Endothelial cell of umbilical vein (primary cell): Measurements from ENCODE around the gene P2RY11. TPM values are rescaled to one million over a fixed set of nuclear protein-coding genes. Genes with fewer than 3 reads are reported as not detected.

Experiments used
- BruUV-seq: library from RNA; stranded (reverse); fragments of 400-500 nt; replicated peaks from 2 replicates; lab custom pipeline; 2021; lab: Mats Ljungman, UMichigan
- CTCF ChIA-PET: fragments of 300-600, 350-600 bp; sonication (Branson Sonifier 250); formaldehyde crosslinking; loops from one replicate; lab custom pipeline; 2021; ENCODE audit warnings: antibody characterized with exemption, inconsistent platforms; lab: Charles Lee
- POLR2A ChIA-PET: fragments of 300-600, 350-600 bp; sonication (Branson Sonifier 250); formaldehyde crosslinking; loops from one replicate; lab custom pipeline; 2021; ENCODE audit warnings: antibody characterized with exemption, inconsistent platforms; lab: Charles Lee
- DNase-seq: peaks from one replicate; pipeline ENCODE4 v3.0.0-alpha.2; 2011; ENCODE audit warnings: low read depth, low spot score
- FAIRE-seq: peaks from 2 replicates; lab custom pipeline; 2011; peaks lifted over from hg19 to GRCh38; lab: Jason Lieb, UNC
- H2AFZ ChIP-seq: 2 replicates; pipeline ENCODE4 v1.6.0; 2012; ENCODE audit warnings: low read depth, low read length, control low read depth, inconsistent platforms
- H3K27ac ChIP-seq: 2 replicates; pipeline ENCODE4 v1.5.1; 2011; ENCODE audit warnings: low read depth, mild to moderate bottlenecking, control low read depth, low read length, moderate library complexity; ENCODE audit not compliant: insufficient read depth
- H3K27me3 ChIP-seq, 2 experiments: 2 replicates each; pipeline versions ENCODE4 v1.6.0 to v1.6.1; 2011; ENCODE audit warnings: low read length in 2 of 2, mixed read lengths in 1 of 2; ENCODE audit not compliant: control insufficient read depth in 2 of 2, insufficient read depth in 2 of 2
- H3K36me3 ChIP-seq, 2 experiments: 2 replicates in 1 of 2; 3 replicates in 1 of 2; pipeline ENCODE4 v1.5.1; 2011; ENCODE audit warnings: low read length in 2 of 2, mild to moderate bottlenecking in 1 of 2, moderate library complexity in 1 of 2; ENCODE audit not compliant: control insufficient read depth in 2 of 2, insufficient read depth in 2 of 2; ENCODE audit errors: extremely low read depth in 1 of 2
- H3K4me1 ChIP-seq: 3 replicates; pipeline ENCODE4 v1.5.1; 2011; ENCODE audit warnings: mild to moderate bottlenecking, low read length; ENCODE audit not compliant: control insufficient read depth, insufficient read depth; ENCODE audit errors: extremely low read depth
- H3K4me2 ChIP-seq: 2 replicates; pipeline ENCODE4 v1.6.1; 2011; ENCODE audit warnings: low read length, control low read depth, mixed read lengths; ENCODE audit not compliant: insufficient read depth
- H3K4me3 ChIP-seq, 3 experiments: fragments of 200-600 bp in 1 of 3; sonication (generic), shearing (Covaris generic) in 1 of 3; replicated peaks in 1 of 3; 2 replicates each; pipeline ENCODE4 v1.5.1; 2011 to 2016; ENCODE audit warnings: control low read depth in 3 of 3, low read length in 3 of 3, mild to moderate bottlenecking in 2 of 3, inconsistent platforms in 1 of 3, low read depth in 1 of 3, moderate library complexity in 1 of 3; ENCODE audit not compliant: insufficient read depth in 1 of 3
- H3K79me2 ChIP-seq: 2 replicates; pipeline ENCODE4 v1.6.0; 2012; ENCODE audit warnings: low read length, inconsistent platforms; ENCODE audit not compliant: control insufficient read depth, insufficient read depth
- H3K9ac ChIP-seq: replicated peaks from 2 replicates; pipeline ENCODE3; 2011; ENCODE audit warnings: low read length, control low read depth; ENCODE audit not compliant: insufficient read depth; ENCODE audit errors: extremely low read depth
- H3K9me1 ChIP-seq: replicated peaks from 3 replicates; pipeline ENCODE4 v1.6.0; 2011; ENCODE audit warnings: mild to moderate bottlenecking, low read length; ENCODE audit not compliant: control insufficient read depth, insufficient read depth; ENCODE audit errors: extremely low read depth
- H3K9me3 ChIP-seq: replicated peaks from 2 replicates; pipeline ENCODE4 v1.5.1; 2012; ENCODE audit warnings: low read length, inconsistent platforms; ENCODE audit not compliant: control insufficient read depth, insufficient read depth
- H4K20me1 ChIP-seq: replicated peaks from 2 replicates; pipeline ENCODE3; 2011; ENCODE audit warnings: mild to moderate bottlenecking, low read length; ENCODE audit not compliant: control insufficient read depth, insufficient read depth; ENCODE audit errors: extremely low read depth
- CTCF ChIP-seq, 2 donors: IDR thresholded peaks; 1 replicate in 1 of 2; 2 replicates in 1 of 2; pipeline ENCODE4 v1.5.1; 2011; ENCODE audit warnings: low read length in 2 of 2, mild to moderate bottlenecking in 2 of 2, moderate library complexity in 2 of 2, control low read depth in 1 of 2, inconsistent platforms in 1 of 2, low read depth in 1 of 2; ENCODE audit not compliant: insufficient read depth in 1 of 2; ENCODE audit errors: extremely low read depth in 1 of 2
- EZH2 ChIP-seq: IDR thresholded peaks from 2 replicates; pipeline ENCODE4 v1.6.1; 2012; ENCODE audit warnings: borderline replicate concordance, low read depth, mild to moderate bottlenecking, moderate library complexity, low read length, inconsistent platforms; ENCODE audit not compliant: severe bottlenecking
- FOS ChIP-seq: IDR thresholded peaks from 2 replicates; pipeline ENCODE4 v1.6.1; 2011; ENCODE audit warnings: mild to moderate bottlenecking, low read length, moderate library complexity, borderline replicate concordance; ENCODE audit not compliant: insufficient read depth
- GATA2 ChIP-seq: IDR thresholded peaks from 2 replicates; pipeline ENCODE4 v1.7.0; 2011; ENCODE audit warnings: low read depth, mild to moderate bottlenecking, moderate library complexity, mixed read lengths, low read length; ENCODE audit not compliant: insufficient read length, insufficient read depth
- JUN ChIP-seq: IDR thresholded peaks from 2 replicates; pipeline ENCODE4 v1.6.1; 2011; ENCODE audit warnings: borderline replicate concordance, low read depth; ENCODE audit not compliant: insufficient read length, insufficient read depth
- MAX ChIP-seq: IDR thresholded peaks from 2 replicates; pipeline ENCODE4 v1.6.1; 2011; ENCODE audit not compliant: insufficient read depth, insufficient read length
- MYC ChIP-seq: IDR thresholded peaks from one replicate; pipeline ENCODE4 v1.6.1; 2011; ENCODE audit warnings: mild to moderate bottlenecking, low read depth, low read length
- POLR2A ChIP-seq: IDR thresholded peaks from 2 replicates; pipeline ENCODE4 v1.6.1; 2012; ENCODE audit warnings: low read depth, mild to moderate bottlenecking, control low read depth, low read length
- POLR2AphosphoS5 ChIP-seq: IDR thresholded peaks from 2 replicates; pipeline ENCODE4 v1.6.1; 2012; ENCODE audit warnings: low read depth, mild to moderate bottlenecking, control low read depth, low read length, moderate library complexity; ENCODE audit not compliant: insufficient read depth
- dilution Hi-C: fragments of 300-500 bp; cut with MboI; formaldehyde crosslinking; loops from one replicate; pipeline ENCODE4 v1.15.0; 2019; ENCODE audit warnings: low sequenced_read_pairs; ENCODE audit not compliant: extremely low pct_ligation_motif_present
- intact Hi-C: fragments of 100-400 bp; cut with micrococcal nuclease; formaldehyde crosslinking; loops from one replicate; pipeline ENCODE4 v1.10.0; 2022
- polyA plus RNA-seq, 4 experiments: library from polyadenylated mRNA; depleted of rRNA in 3 of 4; stranded (reverse) in 3 of 4; unstranded in 1 of 4; fragments of >200 nt; gene quantifications; 2 replicates each; pipeline versions ENCODE4 v1.2.1 to v1.2.3, GENCODE V29; 2011 to 2012; ENCODE audit warnings: missing spikeins in 1 of 4
- total RNA-seq: library from RNA; stranded (reverse); gene quantifications from 2 replicates; pipeline ENCODE4 v1.2.3, GENCODE V29; 2021

P2RY11 gene
- total and polyA plus RNA-seq, 2 donors (not counting 3 experiments of a cell fraction or from before 2014, with no cell fraction given): 3.6 to 14.6 TPM

- TF ChIP-seq POLR2AphosphoS5 (no peak), MAX (no peak), CTCF (IDR thresholded peaks at IDR 0.05; ENCODE audit: extremely low read depth in 1 of 2, insufficient read depth in 1 of 2, low read depth in 1 of 2, low read length in 2 of 2) (no peak), MYC (no peak), POLR2A (no peak), JUN (no peak), FOS (no peak), EZH2 (no peak), GATA2 (no peak)
- no peak overlapping the region for H3K9ac ChIP-seq
- intact Hi-C loops (no loop called here), dilution Hi-C loops (no loop called here)
- no peak for FAIRE-seq
- H3K4me1 ChIP-seq: peaks cover 5% of the 10 kb centered on the region
- H3K27me3 ChIP-seq: no peaks in the 10 kb centered on the region
- BruUV-seq: no TSS peak
- CTCF ChIA-PET: interaction anchor here (0.7 to 2.5 kb wide), 5 partner anchors 8 to 135 kb away, joined by 3 to 11 read pairs (median 3); partner anchors contain the start of gene PPAN
- H2AFZ ChIP-seq: no peak overlapping the region
- H3K79me2 ChIP-seq: peaks cover 18% of the 10 kb centered on the region
- POLR2A ChIA-PET: no interaction called here
- H4K20me1 ChIP-seq: no peaks in the 10 kb centered on the region
- no peaks in the 10 kb centered on the region for H3K9me3 ChIP-seq
- H3K4me2 ChIP-seq: no peak overlapping the region
- no peak for DNase-seq
- no peak overlapping the region for H3K27ac ChIP-seq
- H3K9me1 ChIP-seq: no peaks in the 10 kb centered on the region
- no peak overlapping the region for H3K4me3 ChIP-seq
- peaks cover 8 to 43% of the 10 kb centered on the region in 2 experiments for H3K36me3 ChIP-seq
Observed at GRCh38 chr19:10114651-10115391, 3.3 kb downstream of the P2RY11 start.
